ENCODE measurements around the gene CCL24. TPM values are rescaled to one million over a fixed set of nuclear protein-coding genes. Genes with fewer than 3 reads are reported as not detected.
"Not testable (repeated sequence)": the region's sequence is repeated elsewhere in the genome, so short reads cannot be mapped to it uniquely, and the experiment has no call there.

The CCL24 gene
- total RNA-seq, 1 donor from 2014 or later: not detected

DNA sequence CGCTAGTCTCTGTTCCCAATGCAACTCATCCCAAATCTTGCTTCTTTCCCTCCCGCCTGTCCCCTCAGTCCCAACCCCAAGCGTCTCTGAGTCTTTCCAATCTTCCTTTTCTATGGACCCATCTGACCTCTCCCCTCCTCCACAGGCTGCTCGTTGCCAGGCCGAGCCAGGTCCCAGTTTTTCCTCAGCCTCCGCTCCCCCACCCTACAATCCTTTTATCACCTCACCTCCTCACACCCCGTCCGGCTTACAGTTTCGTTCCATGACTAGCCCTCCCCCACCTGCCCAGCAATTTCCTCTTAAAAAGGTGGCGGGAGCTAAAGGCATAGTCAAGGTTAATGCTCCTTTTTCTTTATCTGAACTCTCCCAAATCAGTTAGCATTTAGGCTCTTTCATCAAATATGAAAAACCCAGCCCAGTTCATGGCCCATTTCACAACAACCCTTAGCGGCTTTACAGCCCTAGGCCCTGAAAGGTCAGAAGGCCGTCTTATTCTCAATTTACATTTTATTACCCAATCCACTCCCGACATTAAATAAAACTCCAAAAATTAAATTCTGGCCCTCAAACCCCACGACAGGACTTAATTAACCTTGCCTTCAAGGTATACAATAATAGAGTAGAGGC, 32.8 kb downstream of the CCL24 start:
- DNase-seq (ENCODE audit: low spot score): not testable (repeated sequence)

DNA sequence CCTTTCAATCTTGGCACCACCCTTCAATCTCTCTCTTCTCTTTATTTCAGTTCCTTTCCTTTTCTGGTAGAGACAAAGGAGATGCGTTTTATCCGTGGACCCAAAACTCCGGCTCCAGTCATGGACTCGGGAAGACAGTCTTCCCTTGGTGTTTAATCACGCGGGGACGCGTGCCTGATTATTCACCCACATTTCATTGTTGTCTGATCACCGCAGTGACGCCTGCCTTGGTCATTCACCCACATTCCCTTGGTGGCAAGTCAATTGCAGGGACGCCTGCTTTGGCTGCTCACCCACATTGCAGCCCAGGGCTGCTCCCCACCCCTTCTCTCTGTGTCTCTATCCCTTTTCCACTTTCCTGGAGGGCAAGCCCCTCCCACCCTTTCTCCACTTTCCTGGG, 34.1 kb downstream of the CCL24 start:
- not testable (repeated sequence) for DNase-seq (ENCODE audit: low spot score)

DNA sequence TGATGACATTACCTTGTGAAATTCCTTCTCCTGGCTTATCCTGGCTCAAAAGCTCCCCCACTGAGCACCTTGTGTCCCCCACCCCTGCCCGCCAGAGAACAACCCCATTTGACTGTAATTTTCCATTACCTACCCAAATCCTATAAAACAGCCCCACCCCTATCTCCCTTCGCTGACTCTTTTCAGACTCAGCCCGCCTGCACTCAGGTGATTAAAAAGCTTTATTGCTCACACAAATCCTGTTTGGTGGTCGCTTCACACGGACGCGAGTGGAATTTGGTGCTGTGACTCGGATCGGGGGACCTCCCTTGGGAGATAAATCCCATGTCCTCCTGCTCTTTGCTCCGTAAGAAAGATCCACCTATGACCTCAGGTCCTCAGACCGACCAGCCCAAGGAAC, 34.6 kb downstream of the CCL24 start:
- DNase-seq (ENCODE audit: low spot score): not testable (repeated sequence)

DNA sequence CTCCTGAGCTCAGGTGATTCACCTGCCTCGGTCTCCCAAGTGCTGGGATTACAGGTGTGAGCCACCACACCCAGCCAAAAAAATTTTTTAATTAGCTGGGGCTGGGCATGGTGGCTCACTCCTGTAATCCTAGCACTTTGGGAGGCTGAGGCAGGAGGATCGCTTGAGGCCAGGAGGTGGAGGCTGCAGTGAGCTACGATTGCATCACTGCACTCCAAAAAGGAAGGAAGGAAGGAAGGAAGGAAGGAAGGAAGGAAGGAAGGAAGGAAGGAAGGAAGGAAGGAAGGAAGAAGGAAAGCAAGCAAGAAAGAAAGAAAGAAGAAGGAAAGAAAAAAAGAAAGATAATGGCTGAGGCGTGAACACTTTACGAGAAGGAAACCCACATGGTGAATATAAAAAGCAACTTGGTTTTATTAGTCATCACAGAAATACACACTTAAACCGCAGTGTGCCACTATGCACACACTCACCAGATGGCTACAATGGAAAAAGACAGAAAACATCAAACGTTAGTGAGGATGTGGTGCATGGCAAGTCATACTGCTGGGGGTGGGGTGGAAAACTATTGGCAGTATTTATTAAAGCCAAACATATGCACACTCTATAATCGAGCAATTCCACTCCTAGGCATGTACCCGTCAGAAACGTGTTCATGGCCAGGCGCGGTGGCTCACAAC, 37.2 kb downstream of the CCL24 start:
- no peak for DNase-seq (ENCODE audit: low spot score)

DNA sequence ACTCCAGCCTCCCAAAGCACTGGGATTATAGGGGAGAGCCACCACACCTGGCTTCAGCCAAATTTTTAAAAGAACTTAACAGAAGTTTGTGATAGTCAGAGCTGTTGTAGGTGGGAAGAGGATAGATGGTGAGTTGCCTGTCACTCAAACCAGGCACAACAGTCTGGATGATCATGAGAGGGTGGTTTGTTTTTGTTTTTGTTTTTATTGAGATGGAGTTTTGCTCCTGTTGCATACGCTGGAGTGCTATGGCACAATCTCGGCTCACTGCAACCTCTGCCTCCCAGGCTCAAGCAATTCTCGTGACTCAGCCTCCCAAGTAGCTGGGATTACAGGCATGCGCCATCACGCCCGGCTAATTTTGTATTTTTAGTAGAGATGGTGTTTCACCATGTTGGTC, 39.6 kb downstream of the CCL24 start:
- not testable (repeated sequence) for DNase-seq (ENCODE audit: low spot score)

DNA sequence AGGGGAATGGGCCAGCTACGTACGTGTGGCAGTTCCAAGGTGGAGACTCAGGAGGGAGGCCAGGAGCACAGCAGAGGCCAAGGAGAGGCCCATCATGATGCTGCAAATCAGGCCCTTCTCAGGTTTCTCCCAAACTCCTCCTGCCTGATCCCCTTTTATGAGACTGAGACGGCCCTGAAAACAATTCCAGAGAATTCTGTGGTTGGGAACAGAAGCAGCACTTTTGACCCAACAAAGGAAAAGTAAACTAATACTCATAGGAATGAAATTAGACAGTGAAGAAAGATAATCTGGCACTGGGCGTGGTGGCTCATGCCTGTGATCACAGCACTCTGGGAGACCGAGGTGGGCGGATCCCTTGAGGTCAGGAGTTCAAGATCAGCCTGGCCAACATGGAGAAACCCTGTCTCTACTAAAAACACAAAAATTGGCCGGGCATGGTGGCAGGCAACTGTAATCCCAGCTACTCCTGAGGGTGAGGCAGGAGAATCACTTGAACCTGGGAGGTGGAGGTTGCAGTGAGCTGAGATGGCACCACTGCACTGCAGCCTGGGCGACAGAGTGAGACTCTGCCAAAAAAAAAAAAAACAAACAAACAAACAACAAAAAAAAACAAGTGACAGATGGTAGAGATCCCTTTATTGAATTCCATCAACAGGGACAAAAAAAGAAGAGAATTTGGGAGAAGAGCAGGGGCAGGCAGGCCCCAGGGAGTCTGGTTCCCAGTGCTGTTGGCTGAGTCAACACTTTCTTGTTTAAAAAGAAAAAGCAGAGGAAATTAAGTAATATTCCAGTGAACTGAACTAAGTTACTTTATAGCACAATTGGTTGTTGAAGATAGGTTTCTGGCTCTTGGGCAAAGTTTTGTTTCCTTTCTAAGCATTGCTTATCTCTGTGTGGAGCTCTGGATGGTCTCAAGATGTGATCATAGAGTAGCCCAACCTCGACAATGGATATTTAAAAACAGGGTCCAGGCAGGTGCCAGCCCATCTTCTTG, 41.2 kb downstream of the CCL24 start, which contains the start of gene CCL26:
TSS of gene CCL26 (minus strand) at position 131 of the 997 bp plus-strand sequence. CDS start at position 96, 35 bp downstream.
- DNase-seq (ENCODE audit: low spot score): peak; percentile 56

DNA sequence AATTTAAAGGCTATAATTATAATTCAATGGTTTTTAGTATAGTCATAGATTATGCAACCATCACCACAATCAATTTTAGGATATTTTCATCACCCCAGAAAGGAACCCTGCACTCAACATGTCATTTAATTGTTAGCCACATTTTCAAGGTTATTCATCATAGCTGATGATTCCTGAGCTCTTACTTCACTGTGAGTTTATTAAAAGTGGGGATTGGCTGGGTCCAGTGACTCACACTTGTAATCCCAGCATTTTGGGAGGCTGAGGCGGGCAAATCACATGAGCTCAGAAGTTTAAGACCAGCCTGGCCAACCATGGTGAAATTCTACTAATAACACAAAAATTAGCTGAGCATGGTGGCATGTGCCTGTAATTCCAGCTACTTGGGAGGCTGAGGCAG, 42.4 kb downstream of the CCL24 start:
- DNase-seq (ENCODE audit: low spot score): no peak

DNA sequence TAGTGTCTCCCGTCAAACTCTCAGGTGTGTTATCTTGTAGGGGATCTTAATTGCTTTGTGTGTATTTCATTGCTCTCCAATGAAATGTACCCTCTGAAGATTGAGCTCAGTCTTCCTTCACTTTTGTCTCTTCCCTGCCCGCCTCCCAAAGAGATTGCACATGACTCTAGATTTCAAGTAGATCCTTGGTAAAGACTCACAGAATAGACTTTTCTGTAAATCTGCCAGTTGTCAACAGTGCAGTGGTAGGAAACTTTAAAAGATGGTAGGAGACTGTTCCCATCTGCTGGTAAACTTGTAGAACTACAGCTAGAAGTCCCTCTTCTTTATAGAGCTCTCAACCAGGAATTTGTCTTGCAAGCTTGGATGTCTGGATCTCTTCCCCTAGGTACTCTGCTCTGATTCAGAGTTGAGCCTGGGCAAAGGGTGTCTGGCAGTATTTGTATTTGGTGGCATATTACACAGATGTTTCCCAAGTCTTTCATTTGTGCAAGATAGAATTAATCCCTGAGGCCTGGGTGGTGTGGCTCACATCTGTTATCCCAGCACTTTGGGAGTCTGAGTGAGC, 51.2 kb downstream of the CCL24 start:
- DNase-seq (ENCODE audit: low spot score): no peak

DNA sequence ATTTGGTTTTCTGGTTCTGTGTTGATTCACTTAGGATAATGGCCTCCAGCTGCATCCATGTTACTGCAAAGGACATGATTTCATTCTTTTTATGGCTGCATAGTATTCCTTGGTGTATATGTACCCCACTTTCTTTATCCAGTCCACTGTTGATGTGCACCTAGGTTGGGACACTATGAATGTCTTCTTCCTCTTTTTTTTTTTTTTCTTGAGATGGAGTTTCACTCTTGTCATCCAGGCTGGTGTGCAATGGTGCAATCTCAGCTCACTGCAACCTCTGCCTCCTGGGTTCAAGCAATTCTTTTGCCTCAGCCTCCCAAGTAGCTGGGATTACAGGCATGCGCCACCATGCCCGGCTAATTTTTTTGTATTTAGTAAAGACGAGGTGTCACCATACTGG, 51.8 kb downstream of the CCL24 start:
- DNase-seq (ENCODE audit: low spot score): not testable (repeated sequence)

Other genes with a start within 250 kb of the CCL24 start
- 31.6 TPM for gene HIP1, start 74.9 kb downstream of the CCL24 start, total RNA-seq
- 1.1 TPM for gene CCL26, start 41.6 kb downstream of the CCL24 start, total RNA-seq
- gene RHBDD2, start 65.2 kb upstream of the CCL24 start, total RNA-seq: 82.7 TPM
- gene POR, start 101.3 kb upstream of the CCL24 start, total RNA-seq: 158 TPM
- 80.4 TPM for gene TMEM120A, start 180.8 kb upstream of the CCL24 start, total RNA-seq
- gene STYXL1, start 234.2 kb upstream of the CCL24 start, total RNA-seq: 45.4 TPM
- 177 TPM for gene MDH2, start 234.3 kb upstream of the CCL24 start, total RNA-seq

Measured in ureter (tissue), 1 donor.